ENCODE data around the gene CRYBB1.

The CRYBB1 gene

GRCh38 chr22:26584010-26584409 is 33.8 kb downstream of the CRYBB1 start:
- Histone ChIP-seq H3K27ac (no peak overlapping the region), H3K36me3 (ENCODE audit: insufficient read depth, low read length) (no peaks in the 10 kb centered on the region), H3K9ac (ENCODE audit: insufficient read length) (no peak overlapping the region), H3K4me3 (no peak overlapping the region), H3K9me3 (ENCODE audit: low read depth, low read length) (no peaks in the 10 kb centered on the region)
- DNase-seq (ENCODE audit: low read depth, low spot score) = no peak
- TF ChIP-seq EZH2 (IDR thresholded peaks at IDR 0.05) (no peak), POLR2AphosphoS5 (IDR thresholded peaks at IDR 0.05; ENCODE audit: borderline replicate concordance, low read depth, low read length) (no peak), FOXP2 (optimal IDR thresholded peaks at IDR 0.05; ENCODE audit: control extremely low read depth, extremely low read length, insufficient read depth) (no peak)

GRCh38 chr22:26581633-26582168 is 36.1 kb downstream of the CRYBB1 start:
- no peak for TF ChIP-seq POLR2AphosphoS5 (IDR thresholded peaks at IDR 0.05; ENCODE audit: borderline replicate concordance, low read depth, low read length)
- no peak for TF ChIP-seq FOXP2 (optimal IDR thresholded peaks at IDR 0.05; ENCODE audit: control extremely low read depth, extremely low read length, insufficient read depth)
- TF ChIP-seq EZH2 (IDR thresholded peaks at IDR 0.05) = no peak
- Histone ChIP-seq H3K27ac (no peak overlapping the region), H3K4me3 (no peak overlapping the region), H3K9ac (ENCODE audit: insufficient read length) (no peak overlapping the region), H3K9me3 (ENCODE audit: low read depth, low read length) (no peaks in the 10 kb centered on the region), H3K36me3 (ENCODE audit: insufficient read depth, low read length) (no peaks in the 10 kb centered on the region)
- DNase-seq (ENCODE audit: low read depth, low spot score) = no peak

- no peak for DNase-seq (ENCODE audit: low read depth, low spot score)
- Histone ChIP-seq H3K9ac (ENCODE audit: insufficient read length) (no peak overlapping the region), H3K27ac (no peak overlapping the region), H3K9me3 (ENCODE audit: low read depth, low read length) (no peaks in the 10 kb centered on the region), H3K36me3 (ENCODE audit: insufficient read depth, low read length) (no peaks in the 10 kb centered on the region), H3K4me3 (no peak overlapping the region)
- TF ChIP-seq POLR2AphosphoS5 (IDR thresholded peaks at IDR 0.05; ENCODE audit: borderline replicate concordance, low read depth, low read length) = no peak
- no peak for TF ChIP-seq FOXP2 (optimal IDR thresholded peaks at IDR 0.05; ENCODE audit: control extremely low read depth, extremely low read length, insufficient read depth)
- TF ChIP-seq EZH2 (IDR thresholded peaks at IDR 0.05) = no peak
Measured at GRCh38 chr22:26581026-26581425, 36.8 kb downstream of the CRYBB1 start.

- no peak overlapping the region for H3K4me3 ChIP-seq
- no peak for DNase-seq (ENCODE audit: low read depth, low spot score)
- H3K9me3 ChIP-seq (ENCODE audit: low read depth, low read length) = no peaks in the 10 kb centered on the region
- no peaks in the 10 kb centered on the region for H3K36me3 ChIP-seq (ENCODE audit: insufficient read depth, low read length)
- TF ChIP-seq EZH2 (IDR thresholded peaks at IDR 0.05) = no peak
- no peak for TF ChIP-seq FOXP2 (optimal IDR thresholded peaks at IDR 0.05; ENCODE audit: control extremely low read depth, extremely low read length, insufficient read depth)
- TF ChIP-seq POLR2AphosphoS5 (IDR thresholded peaks at IDR 0.05; ENCODE audit: borderline replicate concordance, low read depth, low read length) = no peak
- H3K9ac ChIP-seq (ENCODE audit: insufficient read length) = no peak overlapping the region
- H3K27ac ChIP-seq = no peak overlapping the region
Measured at GRCh38 chr22:26580240-26580962, 37.4 kb downstream of the CRYBB1 start.

GRCh38 chr22:26579331-26579886 is 38.4 kb downstream of the CRYBB1 start:
- TF ChIP-seq POLR2AphosphoS5 (IDR thresholded peaks at IDR 0.05; ENCODE audit: borderline replicate concordance, low read depth, low read length) (no peak), EZH2 (IDR thresholded peaks at IDR 0.05) (no peak), FOXP2 (optimal IDR thresholded peaks at IDR 0.05; ENCODE audit: control extremely low read depth, extremely low read length, insufficient read depth) (no peak)
- Histone ChIP-seq H3K9me3 (ENCODE audit: low read depth, low read length) (no peaks in the 10 kb centered on the region), H3K4me3 (no peak overlapping the region), H3K9ac (ENCODE audit: insufficient read length) (no peak overlapping the region), H3K27ac (no peak overlapping the region), H3K36me3 (ENCODE audit: insufficient read depth, low read length) (no peaks in the 10 kb centered on the region)
- DNase-seq (ENCODE audit: low read depth, low spot score) = no peak

- TF ChIP-seq POLR2AphosphoS5 (IDR thresholded peaks at IDR 0.05; ENCODE audit: borderline replicate concordance, low read depth, low read length) = no peak
- no peak for TF ChIP-seq FOXP2 (optimal IDR thresholded peaks at IDR 0.05; ENCODE audit: control extremely low read depth, extremely low read length, insufficient read depth)
- TF ChIP-seq EZH2 (IDR thresholded peaks at IDR 0.05) = no peak
- Histone ChIP-seq H3K27ac (no peak overlapping the region), H3K9me3 (ENCODE audit: low read depth, low read length) (no peaks in the 10 kb centered on the region), H3K36me3 (ENCODE audit: insufficient read depth, low read length) (no peaks in the 10 kb centered on the region), H3K4me3 (no peak overlapping the region), H3K9ac (ENCODE audit: insufficient read length) (no peak overlapping the region)
- no peak for DNase-seq (ENCODE audit: low read depth, low spot score)
Measured at GRCh38 chr22:26577081-26577480, 40.7 kb downstream of the CRYBB1 start.

- H3K27ac ChIP-seq = no peak overlapping the region
- TF ChIP-seq EZH2 (IDR thresholded peaks at IDR 0.05) = no peak
- TF ChIP-seq POLR2AphosphoS5 (IDR thresholded peaks at IDR 0.05; ENCODE audit: borderline replicate concordance, low read depth, low read length) = no peak
- TF ChIP-seq FOXP2 (optimal IDR thresholded peaks at IDR 0.05; ENCODE audit: control extremely low read depth, extremely low read length, insufficient read depth) = no peak
Measured at GRCh38 chr22:26576026-26576680, 41.7 kb downstream of the CRYBB1 start.

GRCh38 chr22:26574001-26574723 is 43.7 kb downstream of the CRYBB1 start:
- Histone ChIP-seq H3K27ac (no peak overlapping the region), H3K9me3 (ENCODE audit: low read depth, low read length) (no peaks in the 10 kb centered on the region), H3K36me3 (ENCODE audit: insufficient read depth, low read length) (no peaks in the 10 kb centered on the region), H3K9ac (ENCODE audit: insufficient read length) (no peak overlapping the region), H3K4me3 (no peak overlapping the region)
- TF ChIP-seq EZH2 (IDR thresholded peaks at IDR 0.05) (no peak), POLR2AphosphoS5 (IDR thresholded peaks at IDR 0.05; ENCODE audit: borderline replicate concordance, low read depth, low read length) (no peak), FOXP2 (optimal IDR thresholded peaks at IDR 0.05; ENCODE audit: control extremely low read depth, extremely low read length, insufficient read depth) (no peak)
- DNase-seq (ENCODE audit: low read depth, low spot score) = no peak

More at GRCh38 chr22:26576026-26576680, 41.7 kb downstream of the CRYBB1 start:
- H3K9ac ChIP-seq (ENCODE audit: insufficient read length) = no peak overlapping the region
- no peak overlapping the region for H3K4me3 ChIP-seq
- no peaks in the 10 kb centered on the region for H3K36me3 ChIP-seq (ENCODE audit: insufficient read depth, low read length)
- no peak for DNase-seq (ENCODE audit: low read depth, low spot score)
- no peaks in the 10 kb centered on the region for H3K9me3 ChIP-seq (ENCODE audit: low read depth, low read length)
